Ishikawa (cell line): Measurements from ENCODE around the gene AMZ1.

Experiments
- CEBPB ChIP-seq: IDR thresholded peaks from 2 replicates; pipeline ENCODE4 v1.6.1; 2012
- EP300 ChIP-seq: IDR thresholded peaks from 2 replicates; pipeline ENCODE4 v1.6.1; 2012; ENCODE audit warnings: borderline replicate concordance
- FOXM1 ChIP-seq: IDR thresholded peaks from 2 replicates; pipeline ENCODE4 v1.6.1; 2012; ENCODE audit warnings: low read depth, borderline replicate concordance
- NFIC ChIP-seq: IDR thresholded peaks from 2 replicates; pipeline ENCODE4 v1.6.1; 2012
- REST ChIP-seq: IDR thresholded peaks from 2 replicates; pipeline ENCODE4 v1.6.1; 2012; ENCODE audit warnings: low read depth, mild to moderate bottlenecking
- TAF1 ChIP-seq: IDR thresholded peaks from 2 replicates; pipeline ENCODE4 v1.6.1; 2012; ENCODE audit warnings: low read depth, mild to moderate bottlenecking
- TCF12 ChIP-seq: IDR thresholded peaks from 2 replicates; pipeline ENCODE4 v1.6.1; 2012; ENCODE audit warnings: low read depth
- TEAD4 ChIP-seq: IDR thresholded peaks from 2 replicates; pipeline ENCODE4 v1.6.1; 2012
- USF1 ChIP-seq: IDR thresholded peaks from 2 replicates; pipeline ENCODE4 v1.6.1; 2012

- TF ChIP-seq TEAD4 (no peak), TAF1 (no peak), CEBPB (no peak), EP300 (no peak), FOXM1 (no peak), NFIC (no peak), REST (no peak), USF1 (no peak), TCF12 (no peak)
Measured at GRCh38 chr7:2725178-2726105, 37.4 kb downstream of the AMZ1 start.
